PC-3 (cell line): ENCODE data around the gene ASPRV1.

Experiments
- CTCF ChIP-seq: fragments of 300-600 bp; sonication (generic); conservative IDR thresholded peaks from 2 replicates; pipeline ENCODE4 v1.5.1; 2017; ENCODE audit warnings: antibody characterized with exemption, low read depth, mild to moderate bottlenecking, low read length
- EZH2 ChIP-seq: fragments of 300-600 bp; sonication (generic); IDR thresholded peaks from one replicate; pipeline ENCODE4 v1.6.1; 2017; ENCODE audit warnings: antibody characterized with exemption, mild to moderate bottlenecking, low read length; ENCODE audit not compliant: unreplicated experiment
- EZH2phosphoT487 ChIP-seq: fragments of 300-600 bp; sonication (generic); IDR thresholded peaks from 2 replicates; pipeline ENCODE4 v1.6.1; 2018; ENCODE audit warnings: mild to moderate bottlenecking, antibody characterized with exemption, low read length, borderline replicate concordance

GRCh38 chr2:69933839-69934613 lies 27.4 kb downstream of the ASPRV1 start:
- TF ChIP-seq CTCF (no peak), EZH2phosphoT487 (no peak), EZH2 (no peak)
